T follicular helper cell (primary cell): ENCODE results near the gene JAKMIP1.

Source experiments
- DNase-seq: peaks from one replicate; pipeline ENCODE4 v3.0.0-alpha.2; 2020; ENCODE audit warnings: low read depth

Gene JAKMIP1

DNA sequence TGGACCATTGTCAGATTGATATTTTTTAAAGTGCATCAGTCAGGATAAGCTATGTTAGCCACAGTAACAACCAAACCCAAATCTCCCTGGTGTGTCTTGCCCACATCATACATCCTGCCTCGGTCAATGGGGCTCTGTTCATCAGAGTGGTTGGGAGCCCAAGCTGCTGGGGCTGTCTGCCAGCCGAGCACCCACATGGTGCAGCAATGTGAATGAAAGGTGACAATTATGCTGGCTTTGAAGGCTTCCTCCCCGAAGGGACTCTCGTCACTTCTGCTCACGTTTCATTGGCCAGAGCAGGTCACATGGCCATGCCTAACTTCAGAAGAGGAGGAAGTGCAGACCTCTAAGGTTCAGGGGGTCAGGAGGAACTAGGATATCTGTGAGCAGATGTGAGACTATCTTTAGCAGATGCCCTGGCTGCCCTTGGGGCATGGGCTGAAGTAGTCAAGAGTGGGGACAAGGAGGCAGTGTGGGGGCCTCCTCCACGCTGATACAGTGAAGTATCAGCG lies 1.3 kb upstream of the JAKMIP1 start:
- no peak for DNase-seq

DNA sequence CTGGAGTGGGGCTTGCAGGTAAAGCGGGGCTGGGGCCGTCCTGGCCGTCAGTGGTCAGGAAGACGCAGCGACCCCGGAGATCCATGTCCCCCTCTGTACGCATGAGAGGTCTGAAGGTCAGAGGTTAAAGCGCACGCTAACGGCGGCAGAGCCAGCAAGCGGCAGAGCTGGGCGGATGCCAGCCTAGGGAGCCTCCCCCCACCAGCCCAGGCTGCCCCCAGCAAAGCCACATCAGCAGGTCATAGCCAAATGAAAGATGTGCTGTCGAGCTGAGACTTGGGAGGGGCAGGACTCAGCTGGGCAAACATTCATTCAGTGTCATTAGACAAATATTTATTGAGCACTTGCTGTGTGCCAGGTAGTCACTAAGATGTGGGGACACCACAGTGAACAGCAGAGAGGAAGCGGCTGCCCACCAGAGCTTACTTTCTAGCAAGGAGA lies 593 bp upstream of the JAKMIP1 start:
- no peak for DNase-seq

DNA sequence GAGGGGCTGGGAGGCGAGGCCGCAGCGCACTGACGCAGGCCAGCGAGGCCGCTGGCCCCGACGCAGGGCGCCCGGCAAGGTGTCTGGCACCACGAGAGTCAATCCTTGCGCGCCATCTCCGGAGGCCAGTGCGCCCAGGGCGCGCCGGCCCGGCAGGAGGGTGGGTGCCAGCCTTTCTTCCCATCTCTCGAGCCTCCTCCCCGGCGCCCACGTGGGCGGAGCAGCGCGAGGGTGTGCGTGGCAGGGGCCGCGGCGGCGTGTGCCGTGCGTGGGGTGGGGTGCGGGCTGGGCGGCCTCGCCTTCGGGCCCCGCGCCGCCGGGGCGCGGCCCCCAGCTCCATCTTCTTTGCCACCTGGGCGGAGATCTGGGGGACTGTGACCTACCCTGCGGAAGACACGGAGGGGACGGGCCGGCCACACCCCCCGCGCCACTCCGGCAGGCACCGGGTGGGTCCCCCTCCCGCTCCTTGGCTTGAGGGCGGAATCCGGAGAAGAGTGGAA lies 877 bp downstream of the JAKMIP1 start:
- DNase-seq = no peak

DNA sequence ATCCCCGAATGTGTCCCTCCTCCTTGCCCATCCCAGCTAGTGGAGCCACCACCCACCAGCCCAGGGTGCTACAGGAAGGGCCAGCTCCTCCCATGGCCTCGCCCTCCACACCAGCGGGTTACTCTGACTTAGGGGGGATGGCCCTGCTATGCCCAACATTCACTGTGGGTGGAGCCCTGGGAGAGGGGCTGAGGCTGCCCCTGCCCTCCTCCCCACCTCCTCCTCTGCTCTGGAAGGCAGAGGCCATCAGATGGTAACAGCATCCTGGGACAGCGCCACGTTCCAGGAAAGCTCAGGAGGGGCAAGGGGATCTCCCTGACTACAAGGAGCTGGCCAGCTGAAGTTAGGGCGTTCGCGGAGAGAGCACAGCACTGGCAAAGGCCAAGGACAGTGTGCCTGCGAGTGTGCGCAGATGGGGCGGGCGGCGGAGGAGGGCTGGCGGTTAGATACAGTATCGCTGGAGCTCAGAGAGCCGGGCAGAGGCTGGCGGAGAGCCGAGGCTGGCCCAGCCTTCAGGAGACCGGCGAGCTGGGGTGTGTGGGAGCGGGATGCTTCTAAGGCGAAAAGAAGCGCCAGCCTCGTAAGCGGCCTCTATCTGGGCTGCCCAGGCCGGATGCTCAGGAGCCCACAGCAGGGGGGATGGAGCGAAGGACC lies 1.5 kb downstream of the JAKMIP1 start:
- no peak for DNase-seq

DNA sequence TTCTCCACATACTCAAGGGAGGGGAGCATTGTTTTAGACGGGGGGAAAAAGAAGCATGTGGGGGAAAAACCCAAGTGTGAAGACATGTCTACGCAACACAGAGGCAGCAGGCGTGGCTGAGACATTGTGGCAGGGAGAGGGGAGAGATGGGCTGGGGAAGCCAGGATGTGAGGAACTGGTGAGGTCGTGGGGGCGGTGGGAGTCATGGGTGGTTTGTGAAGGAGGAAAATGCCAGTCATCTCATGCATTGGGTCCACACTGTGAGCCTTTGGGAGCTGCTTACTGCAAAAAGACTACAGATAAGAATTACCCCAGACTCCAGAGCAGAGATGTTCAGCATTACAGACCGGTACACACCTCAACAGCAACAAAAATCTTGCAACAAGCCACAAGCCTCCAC lies 2.1 kb downstream of the JAKMIP1 start:
- no peak for DNase-seq

DNA sequence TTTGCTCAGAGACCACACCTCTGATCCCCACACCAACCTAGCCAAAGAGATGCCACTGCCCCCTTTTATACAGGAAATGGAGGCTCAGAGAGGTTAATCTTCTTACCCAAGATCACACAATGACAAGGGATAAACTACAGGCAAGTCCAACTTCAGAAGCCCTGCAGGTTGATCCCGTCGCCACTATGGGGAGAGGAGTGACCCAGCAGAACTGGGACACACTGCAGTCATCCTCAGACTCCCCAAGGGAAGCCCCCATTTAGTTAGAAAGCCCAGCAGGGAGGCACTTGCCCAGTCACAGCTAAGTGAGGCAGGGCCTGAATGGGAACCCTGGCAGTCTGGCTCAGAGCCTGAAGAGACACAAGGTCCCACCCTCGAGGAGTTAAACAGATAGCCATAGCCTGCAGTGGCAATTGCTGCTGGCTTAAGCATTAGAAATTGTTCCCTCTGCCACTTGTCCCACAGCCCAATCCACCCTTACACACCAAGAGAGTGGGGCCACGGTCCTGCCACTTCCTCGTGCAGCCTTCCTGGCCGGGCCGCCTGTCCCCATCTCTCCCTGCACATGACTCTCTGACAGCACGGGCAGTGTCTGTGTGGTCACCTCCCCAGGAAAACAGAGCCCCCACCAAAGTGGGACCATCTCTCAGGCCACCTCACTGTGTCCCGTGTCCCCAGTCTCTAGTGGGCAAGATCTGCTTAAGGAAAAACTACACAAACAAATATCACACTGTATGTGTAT lies 2.7 kb downstream of the JAKMIP1 start:
- no peak for DNase-seq

DNA sequence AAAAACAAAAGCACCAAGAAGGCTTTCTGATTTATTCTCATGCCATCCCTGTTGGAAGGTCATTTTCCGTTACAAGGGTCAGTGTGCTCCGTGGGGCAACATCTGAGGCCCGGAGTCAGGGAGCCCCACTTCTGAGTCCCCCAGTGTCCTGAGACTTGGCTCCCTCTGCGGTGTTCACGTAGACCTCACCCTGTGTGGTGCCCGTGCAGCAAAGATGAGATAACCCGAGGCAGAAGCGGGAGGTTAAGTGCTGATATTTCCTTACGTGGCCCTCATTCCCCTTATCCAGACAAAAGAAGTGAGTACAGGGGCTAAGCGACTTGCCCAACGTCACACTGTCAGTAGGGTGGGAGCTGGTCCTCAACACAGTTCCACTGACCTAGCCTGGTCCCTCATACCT lies 3.5 kb downstream of the JAKMIP1 start:
- DNase-seq = no peak

DNA sequence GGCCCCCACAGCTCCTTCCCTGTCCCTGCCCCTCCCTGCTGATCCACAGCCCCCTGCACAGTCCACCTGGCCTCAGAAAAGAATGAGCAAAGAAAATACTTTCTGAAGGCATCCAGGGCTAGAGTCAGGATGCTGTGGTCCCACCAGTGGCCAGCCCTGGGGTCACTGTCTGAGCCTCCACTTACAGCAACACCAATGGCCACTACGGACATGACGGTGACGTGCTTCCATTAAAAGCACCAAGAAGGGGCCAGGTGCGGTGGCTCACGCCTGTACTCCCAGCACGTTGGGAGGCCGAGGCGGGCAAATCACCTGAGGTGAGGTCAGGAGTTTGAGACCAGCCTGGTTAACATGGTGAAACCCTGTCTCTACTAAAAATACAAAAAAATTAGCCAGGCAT lies 4.0 kb downstream of the JAKMIP1 start:
- DNase-seq = no peak

DNA sequence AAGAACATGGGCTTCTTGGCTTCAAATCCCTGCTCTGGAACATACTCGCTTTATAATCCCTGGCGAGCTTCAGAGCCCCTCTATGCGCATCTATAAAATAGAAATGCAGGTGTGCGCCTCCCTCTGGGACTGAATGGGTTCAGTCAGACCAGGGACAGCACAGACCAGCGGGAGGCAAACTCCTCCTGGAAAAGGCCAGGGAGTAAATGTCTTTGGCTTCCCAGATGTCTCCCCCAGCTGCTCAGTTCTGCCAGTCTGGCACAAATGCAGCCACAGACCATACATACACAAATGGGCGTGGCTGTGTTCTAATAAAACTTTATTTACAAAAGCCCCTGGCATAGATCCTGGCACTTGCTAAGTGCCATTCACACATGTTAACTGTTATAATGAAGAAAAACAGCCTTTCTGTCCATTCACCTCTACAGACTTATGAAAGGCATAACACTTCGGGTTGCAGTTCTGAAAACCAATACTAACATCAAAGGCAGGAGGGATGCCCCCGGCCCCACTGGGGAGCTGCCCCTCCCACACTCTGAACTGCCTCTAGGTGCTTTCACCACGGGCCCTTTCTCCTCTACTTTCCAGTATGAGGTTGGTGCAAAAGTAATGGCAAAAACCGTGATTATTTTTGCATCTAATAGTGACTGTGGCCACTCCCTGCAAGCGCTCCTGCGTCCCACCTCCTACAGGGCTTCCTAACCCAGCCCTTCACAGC lies 4.6 kb downstream of the JAKMIP1 start:
- DNase-seq = no peak

DNA sequence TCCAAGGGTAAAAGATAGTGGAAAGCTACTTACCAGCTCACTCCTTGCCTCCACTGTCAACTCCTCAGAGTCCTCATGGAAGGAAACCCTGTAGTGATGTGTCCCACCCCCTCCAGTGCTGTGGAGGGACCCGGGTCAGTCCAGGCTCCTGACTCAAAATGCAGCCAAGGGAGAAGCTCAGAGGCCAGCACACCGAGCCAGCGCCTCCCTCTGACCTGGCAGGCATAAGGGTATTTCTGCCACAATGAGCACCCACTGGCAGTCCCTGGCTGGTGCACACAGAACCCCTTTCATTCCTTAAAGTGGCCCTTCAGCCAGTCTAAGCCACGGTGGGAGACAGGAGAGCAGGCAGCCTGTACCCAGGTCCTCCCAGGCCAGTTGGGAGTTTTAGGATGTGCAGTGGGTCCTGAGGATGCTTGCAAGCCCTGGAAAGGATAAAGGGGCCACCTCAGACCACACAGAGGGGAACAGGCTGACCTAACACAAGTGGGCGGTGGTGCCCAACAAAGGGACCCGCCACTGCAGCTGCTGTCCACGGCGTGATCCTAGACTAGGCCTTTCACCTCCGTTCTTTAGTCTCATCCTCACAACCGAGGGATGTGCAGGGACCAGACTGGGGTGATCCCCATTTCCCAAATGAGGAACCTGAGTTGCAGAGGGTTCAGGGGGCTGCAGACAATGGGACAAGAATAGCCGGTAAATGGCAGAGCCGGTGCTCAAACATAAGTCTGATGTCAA lies 5.7 kb downstream of the JAKMIP1 start:
- DNase-seq = no peak

DNA sequence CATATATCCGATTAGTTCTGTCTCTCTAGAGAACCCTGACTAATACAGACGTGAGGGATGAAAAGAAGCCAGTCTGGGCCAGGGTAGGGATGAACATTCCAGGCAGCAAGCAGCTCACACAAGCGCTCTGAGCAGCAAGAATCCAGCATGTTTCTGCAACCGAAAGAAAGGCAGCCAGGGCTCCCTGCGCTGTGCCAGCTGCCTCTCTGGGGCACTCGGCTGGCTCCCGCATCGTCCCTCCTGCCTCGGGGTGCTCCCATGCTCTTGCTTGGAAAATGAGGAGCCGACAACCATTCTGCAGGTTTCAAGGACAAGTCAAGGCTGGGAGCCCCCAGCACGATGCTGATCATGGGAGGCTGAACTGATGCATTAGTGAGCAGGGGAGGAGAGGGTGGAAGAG lies 7.0 kb downstream of the JAKMIP1 start:
- DNase-seq = no peak

DNA sequence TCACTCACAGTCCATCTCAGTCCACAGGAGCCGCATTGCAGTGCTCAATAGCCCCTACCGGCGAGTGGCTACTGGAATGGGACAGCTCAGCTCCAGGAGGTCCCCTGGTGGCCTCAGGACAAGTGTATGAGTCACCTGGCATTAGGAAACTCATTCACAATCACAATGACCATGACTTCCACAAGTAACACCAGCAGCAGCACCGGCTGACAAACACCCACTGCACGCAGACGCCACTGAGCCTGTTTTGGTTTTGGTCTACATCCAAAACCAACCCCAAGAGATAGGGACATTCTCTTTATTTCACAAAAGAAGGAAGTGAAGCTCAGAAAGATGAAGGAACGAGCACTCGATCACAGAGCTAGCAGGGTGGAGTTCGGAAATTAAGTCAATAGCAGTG lies 8.1 kb downstream of the JAKMIP1 start:
- no peak for DNase-seq

DNA sequence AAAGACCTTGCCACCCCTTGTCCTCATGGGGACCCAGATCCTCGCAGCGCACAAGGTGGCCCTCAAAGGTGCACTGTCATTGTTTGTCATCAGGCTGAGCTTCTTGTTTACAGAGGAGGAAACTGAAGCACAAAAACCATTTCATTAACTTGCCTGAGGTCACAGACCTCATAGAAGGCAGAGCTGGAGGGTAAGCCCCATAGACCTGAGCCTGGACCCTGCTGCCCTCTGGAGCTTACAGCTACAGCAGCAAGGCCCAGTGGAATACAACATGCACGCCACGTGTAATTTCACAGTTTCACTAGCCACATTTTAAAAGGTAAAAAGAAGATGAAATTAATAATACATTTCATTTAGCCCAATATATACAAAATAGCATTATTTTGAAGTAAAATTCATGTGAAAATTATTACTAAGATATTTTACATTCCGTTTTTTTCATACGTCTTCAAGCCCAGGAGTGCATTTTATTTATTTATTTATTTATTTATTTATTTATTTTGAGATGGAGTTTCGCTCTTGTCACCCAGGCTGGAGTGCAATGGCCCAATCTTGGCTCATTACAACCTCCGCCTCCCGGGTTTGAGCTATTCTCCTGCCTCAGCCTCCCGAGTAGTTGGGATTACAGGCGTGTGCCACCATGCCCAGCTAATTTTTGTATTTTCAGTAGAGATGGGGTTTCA lies 8.8 kb downstream of the JAKMIP1 start:
- no peak for DNase-seq

DNA sequence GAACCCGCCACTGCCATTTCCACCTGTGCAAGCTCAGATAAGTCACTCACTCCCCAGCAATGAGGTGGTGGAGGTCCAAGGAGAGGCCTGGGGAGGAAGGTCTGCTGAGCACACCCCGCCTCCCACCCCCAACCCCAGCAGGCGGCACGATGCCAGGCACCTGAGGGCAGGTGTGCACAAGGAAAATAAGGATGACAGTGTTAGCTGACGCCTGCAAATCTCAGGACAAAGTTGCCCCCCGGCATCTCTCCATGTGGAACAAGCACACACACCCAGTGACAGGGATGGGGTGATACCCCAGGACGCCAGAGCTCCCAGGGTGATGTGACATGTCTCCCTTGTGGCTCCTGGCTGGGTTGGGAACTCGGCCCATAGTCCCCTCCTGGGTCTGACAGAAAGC lies 9.9 kb downstream of the JAKMIP1 start:
- DNase-seq = no peak

DNA sequence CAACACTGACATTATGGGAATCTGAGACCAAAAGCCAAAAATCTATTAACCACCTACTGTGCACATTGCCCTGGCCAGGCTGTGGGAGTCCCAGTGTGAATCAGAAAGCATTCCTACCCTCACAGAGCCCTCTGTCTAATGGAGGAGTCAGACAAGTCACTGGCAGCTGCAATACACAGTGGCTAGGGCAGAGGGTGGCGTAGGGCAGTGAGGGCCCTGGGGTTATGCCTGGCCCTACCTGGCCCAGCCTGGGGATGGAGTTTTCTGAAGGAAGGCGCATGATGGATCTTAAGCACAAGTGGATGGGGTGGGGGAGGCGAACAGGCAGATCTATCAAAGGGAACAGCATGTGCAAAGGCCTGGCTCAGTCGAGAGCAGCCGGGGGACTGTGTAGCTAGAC lies 10.8 kb downstream of the JAKMIP1 start:
- DNase-seq = no peak

DNA sequence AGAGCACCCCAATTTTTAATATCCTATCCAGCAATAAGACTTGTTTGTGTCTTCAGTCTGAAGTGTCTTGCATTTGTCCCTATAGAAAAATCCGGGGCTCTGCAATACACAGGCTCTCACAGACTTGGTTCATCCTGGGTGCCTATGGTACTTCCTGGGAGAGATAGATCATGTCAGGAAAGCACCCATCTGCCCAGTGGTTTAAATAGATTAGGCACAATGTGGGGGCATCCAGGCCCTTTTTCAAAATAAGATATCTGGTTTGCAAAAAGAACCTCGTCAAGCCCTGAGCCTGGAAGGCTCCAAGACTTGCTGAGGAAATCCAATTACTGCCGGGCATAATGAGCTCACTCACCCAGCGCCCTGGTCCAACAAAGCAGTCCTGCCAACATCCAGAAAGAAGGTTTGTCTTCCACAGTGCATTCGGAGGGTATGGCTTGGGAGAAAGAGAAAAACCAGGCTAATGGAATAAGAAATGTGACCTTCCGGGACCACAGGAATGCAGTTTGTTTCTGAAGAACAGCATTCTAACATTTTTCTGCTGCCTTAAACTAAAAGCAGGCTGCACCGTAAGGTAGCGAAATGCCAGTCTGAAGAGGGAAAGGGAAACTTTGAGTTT lies 11.6 kb downstream of the JAKMIP1 start:
- DNase-seq = no peak

DNA sequence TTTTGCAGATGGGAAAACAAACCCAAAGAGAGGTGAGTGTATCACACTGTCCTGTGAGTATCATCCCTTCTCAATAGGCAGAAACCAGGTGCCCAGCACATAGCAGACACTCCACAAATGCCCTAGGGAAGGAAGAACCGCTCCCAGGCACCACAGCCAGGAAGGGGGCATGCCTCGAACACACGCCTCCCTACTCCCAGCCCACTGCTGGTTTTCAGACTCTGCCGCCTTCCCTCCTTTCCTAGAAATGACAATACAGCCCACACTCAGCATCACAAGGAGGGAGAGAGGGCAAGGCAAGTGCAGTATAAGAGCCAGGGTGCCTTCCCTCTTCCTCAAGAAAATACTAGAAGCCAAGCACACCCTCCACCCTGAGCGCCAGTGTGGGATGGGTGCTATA lies 16.2 kb downstream of the JAKMIP1 start:
- no peak for DNase-seq

DNA sequence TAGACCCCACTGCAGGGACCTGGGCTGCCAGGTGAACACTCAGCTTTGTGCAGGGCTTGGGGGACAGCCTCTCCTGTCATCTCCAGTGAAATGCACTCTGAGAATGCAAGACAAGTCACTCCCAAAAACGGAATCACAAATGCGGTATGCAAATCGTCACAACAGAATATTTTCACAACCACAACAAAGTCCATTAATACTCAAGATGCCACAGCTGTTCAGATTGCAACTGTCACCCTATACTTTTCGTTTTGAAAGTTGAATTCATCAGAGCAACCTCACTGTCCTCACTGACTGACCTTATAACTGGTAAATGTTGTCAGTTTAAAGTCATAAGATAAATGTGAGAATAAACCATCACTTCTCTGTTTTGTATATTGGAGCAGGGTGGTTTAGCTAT lies 16.6 kb downstream of the JAKMIP1 start:
- DNase-seq = no peak

DNA sequence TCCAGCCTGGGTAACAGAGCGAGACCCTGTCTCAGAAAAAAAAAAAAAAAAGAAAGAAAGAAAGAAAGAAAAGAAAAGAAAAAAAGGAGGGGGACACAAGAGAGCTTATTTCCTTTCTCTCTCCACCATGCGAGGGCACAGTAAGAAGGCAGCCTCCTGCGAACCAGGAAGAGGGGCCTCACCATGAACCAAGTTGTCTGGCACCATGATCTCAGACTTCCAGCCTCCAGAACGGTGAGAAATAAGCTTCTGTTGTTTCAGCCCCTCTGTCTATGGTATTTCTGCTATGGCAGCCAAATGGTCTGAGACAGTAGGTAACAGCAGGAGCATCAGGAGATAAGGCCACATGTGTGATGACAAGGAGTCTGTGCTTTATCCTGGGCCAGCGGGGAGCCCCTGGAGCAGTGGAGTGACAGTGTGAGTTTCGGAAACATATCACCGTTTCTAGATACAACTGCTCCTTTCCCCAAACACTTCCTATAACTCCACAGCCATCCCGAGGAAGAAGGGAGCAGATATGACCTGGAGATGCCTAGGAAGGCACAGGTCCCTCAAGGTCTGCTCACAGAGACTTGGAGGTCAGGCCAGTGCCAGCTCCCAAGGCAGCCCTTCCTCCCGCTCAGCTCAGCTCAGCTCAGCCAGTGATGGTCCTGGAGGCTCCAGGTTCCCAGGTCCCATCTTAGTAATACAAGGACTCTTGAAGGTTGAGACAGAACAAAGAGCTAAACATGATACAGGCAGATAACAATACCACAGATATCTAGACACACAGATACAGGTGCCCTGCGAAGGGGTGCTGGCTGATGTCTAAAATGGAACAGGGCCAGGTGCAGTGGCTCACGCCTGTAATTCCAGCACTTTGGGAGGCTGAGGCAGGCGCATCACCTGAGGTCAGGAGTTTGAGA lies 17.7 kb downstream of the JAKMIP1 start:
- no peak for DNase-seq
